Retinal pigment epithelial cell (primary cell): ENCODE results near the gene ARHGAP25.

Source experiments
- DNase-seq: peaks from one replicate; pipeline ENCODE4 v3.0.0-alpha.2; 2010; ENCODE audit warnings: low read depth
- H3K4me3 ChIP-seq: 2 replicates; pipeline ENCODE4 v1.5.1; 2011; ENCODE audit warnings: mild to moderate bottlenecking, low read length, control low read depth, moderate library complexity
- CTCF ChIP-seq: conservative IDR thresholded peaks from 2 replicates; pipeline ENCODE4 v1.5.1; 2011; ENCODE audit warnings: low read depth, low read length, control low read depth, inconsistent platforms

ARHGAP25 gene

GRCh38 chr2:68813596-68813995, 79.0 kb downstream of the ARHGAP25 start:
- DNase-seq = no peak
- no peak overlapping the region for H3K4me3 ChIP-seq
- no peak for TF ChIP-seq CTCF

GRCh38 chr2:68817306-68817705, 82.7 kb downstream of the ARHGAP25 start:
- no peak for DNase-seq
- H3K4me3 ChIP-seq = no peak overlapping the region
- no peak for TF ChIP-seq CTCF

- DNase-seq = no peak
- H3K4me3 ChIP-seq = no peak overlapping the region
- TF ChIP-seq CTCF = no peak
These were observed 84.9 kb downstream of the ARHGAP25 start for GRCh38 chr2:68819556-68819955.

DNA sequence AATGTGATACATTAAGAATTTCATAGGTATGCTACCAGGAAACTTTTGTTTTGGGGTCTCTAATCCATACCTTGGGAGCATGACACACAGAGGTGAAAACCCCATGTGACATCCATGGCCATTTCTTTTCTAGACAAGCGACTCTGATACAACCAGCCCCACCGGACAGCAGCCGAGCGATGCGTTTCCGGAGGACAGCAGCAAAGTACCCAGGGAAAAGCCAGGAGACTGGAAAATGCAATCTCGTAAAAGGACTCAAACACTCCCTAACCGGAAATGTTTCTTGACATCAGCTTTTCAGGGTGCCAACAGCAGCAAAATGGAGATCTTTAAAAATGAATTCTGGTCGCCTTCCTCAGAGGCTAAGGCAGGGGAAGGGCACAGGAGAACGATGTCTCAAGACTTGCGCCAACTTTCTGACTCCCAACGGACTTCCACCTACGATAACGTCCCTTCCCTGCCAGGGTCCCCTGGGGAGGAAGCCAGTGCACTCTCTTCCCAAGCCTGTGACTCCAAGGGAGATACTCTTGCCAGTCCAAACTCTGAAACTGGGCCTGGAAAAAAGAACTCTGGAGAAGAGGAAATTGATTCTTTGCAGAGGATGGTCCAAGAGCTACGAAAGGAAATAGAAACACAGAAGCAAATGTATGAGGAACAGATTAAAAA, 87.7 kb downstream of the ARHGAP25 start:
- DNase-seq = no peak
- H3K4me3 ChIP-seq = no peak overlapping the region
- TF ChIP-seq CTCF = no peak

- DNase-seq = no peak
- TF ChIP-seq CTCF = no peak
These were observed 90.2 kb downstream of the ARHGAP25 start for GRCh38 chr2:68824831-68825230.

DNA sequence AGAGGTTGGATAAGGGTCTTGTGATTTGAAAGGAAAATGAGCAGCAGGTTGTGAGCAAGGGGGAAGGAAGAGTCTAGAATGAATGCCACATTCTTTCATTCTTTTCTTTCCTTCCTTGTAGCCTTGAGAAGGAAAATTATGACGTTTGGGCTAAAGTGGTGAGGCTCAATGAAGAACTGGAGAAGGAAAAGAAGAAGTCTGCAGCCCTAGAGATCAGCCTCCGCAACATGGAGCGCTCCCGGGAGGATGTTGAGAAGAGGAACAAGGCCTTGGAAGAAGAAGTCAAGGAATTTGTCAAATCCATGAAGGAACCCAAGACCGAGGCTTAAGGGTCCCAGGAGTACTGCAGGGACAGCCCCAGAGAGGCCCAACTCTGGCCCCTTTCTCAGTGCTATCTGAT, 91.3 kb downstream of the ARHGAP25 start:
- no peak for DNase-seq
- TF ChIP-seq CTCF = no peak
- H3K4me3 ChIP-seq = no peak overlapping the region

More at GRCh38 chr2:68824831-68825230, 90.2 kb downstream of the ARHGAP25 start:
- H3K4me3 ChIP-seq = no peak overlapping the region

DNA sequence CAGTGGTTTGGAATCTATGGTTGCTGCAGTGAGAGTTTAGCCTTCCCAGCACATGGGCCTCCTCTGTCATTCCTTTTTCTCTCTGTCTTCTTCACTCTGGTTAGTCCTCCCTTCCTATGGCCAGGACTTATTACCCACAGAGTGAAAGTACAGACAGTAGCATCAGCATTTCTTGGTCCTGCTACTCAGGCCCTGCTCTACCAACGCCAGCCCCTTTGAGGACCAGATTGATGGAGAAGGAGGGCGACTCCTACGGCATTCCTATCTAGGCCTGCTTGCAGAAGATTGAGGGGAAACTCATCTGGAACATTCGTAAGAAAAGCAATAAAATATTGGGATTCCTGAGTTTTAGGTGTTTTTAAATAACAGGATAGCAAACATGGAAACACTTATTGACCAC, 93.1 kb downstream of the ARHGAP25 start:
- no peak for DNase-seq
- no peak overlapping the region for H3K4me3 ChIP-seq
- no peak for TF ChIP-seq CTCF
